Measurements from ENCODE around the gene STRADA.

Gene STRADA

DNA sequence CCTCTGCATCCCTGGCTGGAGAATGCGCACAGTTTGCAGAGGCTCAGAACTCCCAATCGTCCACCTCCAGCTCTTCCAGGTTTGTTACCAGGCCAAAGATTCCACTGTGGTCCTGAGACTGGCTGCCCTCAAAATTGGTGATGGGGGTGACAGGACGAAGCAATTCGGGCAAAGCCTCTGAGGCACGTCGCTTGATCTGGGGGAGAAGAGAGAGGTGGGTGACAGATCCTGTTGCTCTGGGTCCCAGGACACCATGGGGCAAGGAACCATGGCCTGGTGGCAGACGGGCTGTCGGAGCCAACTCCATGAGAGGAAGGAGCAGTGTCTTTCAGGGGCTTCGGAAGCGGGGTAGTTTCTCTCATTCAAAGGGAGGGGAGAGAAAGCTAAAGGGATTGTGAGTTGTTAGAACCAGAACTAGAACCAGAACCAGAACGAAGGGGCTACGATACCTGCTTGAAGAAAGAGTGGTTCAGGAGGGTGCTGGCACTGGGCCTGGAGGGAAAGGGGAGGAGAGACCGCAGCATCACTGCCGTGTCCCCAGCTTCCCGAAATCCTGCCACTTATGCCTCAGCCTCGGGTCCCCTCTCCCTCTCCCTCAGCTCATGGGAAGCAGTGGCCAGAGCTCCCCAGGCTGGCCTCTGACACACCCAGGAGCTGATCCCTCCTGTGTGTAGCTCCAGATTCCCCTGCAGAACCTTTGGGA lies 37.9 kb downstream of the STRADA start:
- TF ChIP-seq, protein P1, sequence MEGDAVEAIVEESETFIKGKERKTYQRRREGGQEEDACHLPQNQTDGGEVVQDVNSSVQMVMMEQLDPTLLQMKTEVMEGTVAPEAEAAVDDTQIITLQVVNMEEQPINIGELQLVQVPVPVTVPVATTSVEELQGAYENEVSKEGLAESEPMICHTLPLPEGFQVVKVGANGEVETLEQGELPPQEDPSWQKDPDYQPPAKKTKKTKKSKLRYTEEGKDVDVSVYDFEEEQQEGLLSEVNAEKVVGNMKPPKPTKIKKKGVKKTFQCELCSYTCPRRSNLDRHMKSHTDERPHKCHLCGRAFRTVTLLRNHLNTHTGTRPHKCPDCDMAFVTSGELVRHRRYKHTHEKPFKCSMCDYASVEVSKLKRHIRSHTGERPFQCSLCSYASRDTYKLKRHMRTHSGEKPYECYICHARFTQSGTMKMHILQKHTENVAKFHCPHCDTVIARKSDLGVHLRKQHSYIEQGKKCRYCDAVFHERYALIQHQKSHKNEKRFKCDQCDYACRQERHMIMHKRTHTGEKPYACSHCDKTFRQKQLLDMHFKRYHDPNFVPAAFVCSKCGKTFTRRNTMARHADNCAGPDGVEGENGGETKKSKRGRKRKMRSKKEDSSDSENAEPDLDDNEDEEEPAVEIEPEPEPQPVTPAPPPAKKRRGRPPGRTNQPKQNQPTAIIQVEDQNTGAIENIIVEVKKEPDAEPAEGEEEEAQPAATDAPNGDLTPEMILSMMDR (IDR thresholded peaks at IDR 0.05), result no peak
- Mint-ChIP-seq H3K36me3 (ENCODE audit: low read depth) (peaks cover 20% of the 10 kb centered on the region), H3K9me3 (no peaks in the 10 kb centered on the region), H3K27me3 (ENCODE audit: low read depth, poor library complexity) (peaks cover 5% of the 10 kb centered on the region), H3K4me3 (peak overlapping the region; percentile 9), H3K4me1 (peaks cover 39% of the 10 kb centered on the region), H3K27ac (no peak overlapping the region)
- no peak for DNase-seq

DNA sequence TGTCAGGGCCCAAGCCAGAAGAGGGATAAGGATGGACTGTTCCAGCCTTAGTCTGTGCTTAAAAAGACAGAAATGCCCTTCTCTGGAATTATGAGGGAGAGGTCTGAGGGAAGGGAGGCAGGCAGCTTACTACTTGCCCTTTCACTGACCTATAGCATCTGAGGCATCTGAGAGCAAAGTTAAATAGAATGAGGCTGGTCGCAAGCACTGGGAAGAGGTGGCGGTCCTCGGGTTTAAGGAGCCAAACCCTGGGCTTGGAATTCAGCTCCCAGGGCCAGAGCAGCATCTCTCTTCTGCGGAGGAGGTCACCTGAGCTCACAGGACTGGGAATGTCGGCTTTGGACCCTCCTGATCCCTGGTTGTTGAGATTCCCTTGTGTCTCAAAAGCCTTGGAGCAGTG lies 38.6 kb downstream of the STRADA start:
- no peak for DNase-seq
- peak overlapping the region; percentile 54 for H3K4me3 Mint-ChIP-seq
- H3K27ac Mint-ChIP-seq, result peak overlapping the region; percentile 17

DNA sequence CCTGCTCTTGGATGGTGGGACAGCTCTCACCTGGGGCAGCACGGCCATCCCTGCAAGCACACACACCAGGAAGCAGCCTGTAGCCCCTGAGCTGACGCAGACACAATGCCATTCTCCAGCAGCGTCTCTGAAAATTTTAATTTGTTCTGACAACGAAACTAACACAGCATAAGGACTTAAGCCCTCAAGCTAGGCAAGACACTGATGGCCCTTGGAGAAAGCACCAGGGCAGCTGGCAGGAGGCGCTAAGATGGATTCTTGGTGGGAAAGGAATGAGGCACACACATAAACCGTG lies 38.9 kb downstream of the STRADA start:
- peak overlapping the region; percentile 54 for H3K4me3 Mint-ChIP-seq
- H3K36me3 Mint-ChIP-seq (ENCODE audit: low read depth), result peaks cover 18% of the 10 kb centered on the region
- TF ChIP-seq, protein P1 (IDR thresholded peaks at IDR 0.05), result no peak
- H3K4me1 Mint-ChIP-seq, result peaks cover 43% of the 10 kb centered on the region
- H3K9me3 Mint-ChIP-seq, result no peaks in the 10 kb centered on the region
- H3K27ac Mint-ChIP-seq, result peak overlapping the region; percentile 17
- peaks cover 5% of the 10 kb centered on the region for H3K27me3 Mint-ChIP-seq (ENCODE audit: low read depth, poor library complexity)
- DNase-seq, result no peak

More for the DNA sequence above, 38.6 kb downstream of the STRADA start:
- Mint-ChIP-seq H3K4me1 (peaks cover 39% of the 10 kb centered on the region), H3K36me3 (ENCODE audit: low read depth) (peaks cover 18% of the 10 kb centered on the region), H3K27me3 (ENCODE audit: low read depth, poor library complexity) (peaks cover 5% of the 10 kb centered on the region), H3K9me3 (no peaks in the 10 kb centered on the region)
- TF ChIP-seq, protein P1 (IDR thresholded peaks at IDR 0.05), result no peak

DNA sequence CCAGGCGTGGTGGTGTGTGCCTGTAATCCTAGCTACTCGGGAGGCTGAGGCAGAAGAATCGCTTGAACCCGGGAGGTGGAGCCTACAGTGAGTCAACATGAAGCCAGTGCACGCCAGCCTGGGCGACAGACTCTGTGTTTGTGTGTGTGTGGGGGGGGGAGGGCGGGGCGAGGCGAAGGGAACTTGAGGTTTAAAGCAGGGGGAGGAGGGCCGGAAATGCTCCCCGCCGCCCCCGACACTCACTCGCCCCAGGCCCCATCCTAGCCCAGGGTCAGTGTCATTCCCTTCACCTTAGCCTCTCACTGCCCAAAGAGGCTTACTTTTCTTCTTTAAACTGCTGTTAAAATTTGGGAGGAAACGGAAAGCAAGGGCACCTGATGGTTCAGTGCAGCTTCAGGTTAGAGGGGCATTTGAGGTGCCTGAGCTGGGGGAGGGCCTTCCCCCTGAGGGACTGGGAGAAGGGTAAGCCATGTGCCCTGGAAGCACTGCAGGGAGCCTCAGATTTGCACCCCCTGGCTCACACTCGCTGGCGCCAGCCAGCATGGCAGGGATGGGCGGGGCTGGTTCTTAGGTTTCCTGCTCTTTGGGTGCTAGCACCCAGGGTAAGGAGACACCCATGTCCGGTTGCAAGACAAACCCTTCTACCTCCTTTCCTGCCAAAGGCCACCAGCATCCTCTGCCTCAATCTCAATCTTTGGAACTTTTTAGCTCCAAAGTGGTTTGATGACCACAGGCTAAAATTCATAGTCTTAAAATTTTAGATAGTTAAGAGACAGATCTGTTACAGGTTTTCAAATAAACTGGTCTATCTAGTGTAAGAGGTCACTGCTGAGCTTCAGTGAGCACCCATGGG lies 39.5 kb downstream of the STRADA start:
- Mint-ChIP-seq H3K9me3 (no peaks in the 10 kb centered on the region), H3K4me3 (peak overlapping the region; percentile 74), H3K4me1 (peaks cover 49% of the 10 kb centered on the region), H3K36me3 (ENCODE audit: low read depth) (peaks cover 18% of the 10 kb centered on the region), H3K27me3 (ENCODE audit: low read depth, poor library complexity) (peaks cover 5% of the 10 kb centered on the region), H3K27ac (no peak overlapping the region)
- no peak for DNase-seq
- TF ChIP-seq, protein P1 (IDR thresholded peaks at IDR 0.05), result no peak

DNA sequence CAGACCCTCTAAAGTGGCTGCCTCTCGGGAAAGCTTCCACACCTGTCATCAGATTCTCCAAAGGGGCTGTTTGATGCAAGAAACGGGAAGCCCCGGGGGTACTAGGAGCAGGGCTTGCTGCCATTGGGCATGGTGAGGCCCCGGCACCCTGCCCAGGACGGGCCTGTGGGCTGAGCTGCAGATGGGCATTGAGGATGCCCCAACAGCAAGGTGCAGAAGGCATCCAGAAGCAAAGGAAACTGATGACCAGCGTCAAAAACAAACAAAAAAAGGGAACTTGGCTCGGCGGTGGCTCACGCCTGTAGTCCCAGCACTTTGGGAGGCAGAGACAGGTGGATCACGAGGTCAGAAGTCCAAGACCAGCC lies 40.2 kb downstream of the STRADA start:
- H3K27ac Mint-ChIP-seq, result no peak overlapping the region
- peaks cover 5% of the 10 kb centered on the region for H3K27me3 Mint-ChIP-seq (ENCODE audit: low read depth, poor library complexity)
- no peak for DNase-seq
- peaks cover 54% of the 10 kb centered on the region for H3K4me1 Mint-ChIP-seq
- TF ChIP-seq, protein P1 (IDR thresholded peaks at IDR 0.05), result no peak
- H3K4me3 Mint-ChIP-seq, result peak overlapping the region; percentile 74
- H3K9me3 Mint-ChIP-seq, result no peaks in the 10 kb centered on the region
- peaks cover 18% of the 10 kb centered on the region for H3K36me3 Mint-ChIP-seq (ENCODE audit: low read depth)

Data from nephron progenitor cell (in vitro differentiated cells).